CD1c-positive myeloid dendritic cell (primary cell): ENCODE data around the gene ITM2B.
A peak's percentile ranks its signal among the peaks of the same experiment; 100 is the strongest.
"Not testable (repeated sequence)": the region's sequence is repeated elsewhere in the genome, so short reads cannot be mapped to it uniquely, and the experiment has no call there.

ENCODE experiments used
- DNase-seq: peaks from one replicate; pipeline ENCODE4 v3.0.0-alpha.2; 2016; ENCODE audit errors: extremely low spot score

ITM2B gene

DNA sequence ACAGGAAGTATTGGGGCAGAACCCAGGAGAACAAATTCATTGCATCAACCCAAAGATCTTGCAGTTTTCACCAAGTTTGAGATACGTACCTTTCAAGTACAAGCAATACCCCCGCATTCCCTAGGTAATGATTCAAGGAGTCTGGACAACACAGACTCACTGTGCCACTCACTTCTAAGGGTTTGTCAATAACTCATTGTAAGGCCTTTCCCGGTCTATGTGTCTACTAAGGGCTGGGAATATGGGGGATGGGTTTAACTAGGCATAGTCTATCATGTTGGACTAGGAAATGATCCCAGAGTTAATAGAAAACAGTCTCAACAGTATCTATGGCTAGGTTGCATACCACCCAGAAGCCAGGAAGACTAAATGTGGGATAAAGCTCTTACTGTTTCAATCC is 8.3 kb upstream of the ITM2B start:
- no peak for DNase-seq

DNA sequence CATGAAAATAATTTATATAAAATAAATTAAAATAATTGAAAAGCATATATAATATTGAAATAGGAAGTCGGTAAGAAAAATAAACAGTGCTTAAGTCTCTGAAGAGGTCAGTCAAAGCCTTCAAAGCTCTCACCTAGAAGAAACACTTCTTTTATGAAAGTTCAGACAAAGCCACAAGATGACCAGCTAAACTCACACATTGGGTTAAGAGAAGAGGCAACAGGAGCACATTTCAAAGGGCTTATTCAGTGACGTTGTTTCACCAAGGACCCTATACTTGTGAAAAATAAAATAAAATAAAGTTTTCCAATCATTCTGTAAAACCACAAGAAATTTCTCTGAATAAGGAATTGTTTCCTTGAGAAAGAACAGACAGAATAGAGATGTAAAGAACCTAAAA is 2.5 kb upstream of the ITM2B start:
- no peak for DNase-seq

DNA sequence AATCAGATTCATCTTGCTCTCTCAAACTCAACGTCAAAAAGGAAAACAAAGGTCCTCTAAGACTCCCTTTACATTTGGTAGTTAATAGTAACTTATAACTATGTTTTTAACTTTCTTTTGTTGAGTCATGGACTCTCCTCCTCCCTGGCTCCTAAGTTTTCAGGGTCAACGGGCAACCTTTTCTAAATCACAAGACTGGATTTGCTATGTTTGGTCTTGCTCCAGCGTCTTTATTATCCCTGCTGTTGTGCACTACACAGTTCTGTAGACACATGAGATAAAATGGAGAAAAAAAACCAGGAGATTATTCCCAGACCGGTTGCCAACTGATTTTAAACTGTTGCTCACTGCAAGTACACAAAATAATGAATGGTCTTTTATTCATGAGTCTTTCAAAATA is 1.9 kb upstream of the ITM2B start:
- no peak for DNase-seq

DNA sequence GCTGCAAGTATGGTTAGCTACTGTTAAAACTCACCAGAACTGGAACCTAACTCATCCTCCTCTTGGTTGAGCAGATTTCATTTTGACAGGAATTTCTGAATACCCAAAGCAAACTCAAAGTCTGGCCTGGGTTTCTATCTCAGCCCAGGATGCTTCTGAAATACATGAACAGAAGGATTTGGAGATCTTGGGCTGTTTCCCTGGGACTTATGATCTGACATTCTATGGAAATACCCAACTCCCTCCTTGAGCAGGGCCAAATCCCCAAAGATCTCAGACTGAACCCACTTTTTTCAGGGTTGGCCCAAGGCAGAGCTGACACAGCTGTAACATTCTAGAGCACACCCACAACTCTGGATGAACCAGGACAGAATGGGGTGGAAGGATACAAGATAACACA is 1.1 kb upstream of the ITM2B start:
- no peak for DNase-seq

DNA sequence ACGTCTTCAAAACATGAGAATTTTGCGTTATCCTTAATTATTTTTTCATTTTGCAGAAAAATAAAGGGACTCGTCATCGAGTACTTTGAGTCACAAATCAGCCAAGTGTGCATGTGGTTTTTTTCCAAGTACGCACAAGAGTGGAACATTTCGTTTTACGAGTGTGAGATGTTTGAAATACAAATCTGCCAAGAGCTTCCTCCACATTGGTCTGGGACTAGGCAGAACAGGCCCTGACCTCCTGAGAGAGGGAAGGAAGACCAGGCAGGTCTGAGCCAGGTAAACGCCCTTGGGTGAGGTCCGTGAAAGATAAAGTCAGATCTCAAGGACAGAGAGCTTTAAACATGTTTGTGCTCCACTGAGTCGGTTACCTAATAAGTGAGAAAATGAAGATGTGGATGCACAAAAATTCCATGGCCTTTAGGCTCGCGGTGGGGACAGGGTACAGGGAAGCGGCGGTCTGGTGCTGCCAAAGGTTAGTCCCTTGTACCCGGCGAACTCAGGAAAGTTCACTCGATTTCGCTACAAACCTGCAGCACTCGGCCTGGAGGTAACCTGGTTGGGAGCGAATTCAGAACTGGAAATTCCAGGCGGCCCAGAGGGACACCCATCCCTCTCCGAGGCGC is 473 bp upstream of the ITM2B start:
- no peak for DNase-seq

DNA sequence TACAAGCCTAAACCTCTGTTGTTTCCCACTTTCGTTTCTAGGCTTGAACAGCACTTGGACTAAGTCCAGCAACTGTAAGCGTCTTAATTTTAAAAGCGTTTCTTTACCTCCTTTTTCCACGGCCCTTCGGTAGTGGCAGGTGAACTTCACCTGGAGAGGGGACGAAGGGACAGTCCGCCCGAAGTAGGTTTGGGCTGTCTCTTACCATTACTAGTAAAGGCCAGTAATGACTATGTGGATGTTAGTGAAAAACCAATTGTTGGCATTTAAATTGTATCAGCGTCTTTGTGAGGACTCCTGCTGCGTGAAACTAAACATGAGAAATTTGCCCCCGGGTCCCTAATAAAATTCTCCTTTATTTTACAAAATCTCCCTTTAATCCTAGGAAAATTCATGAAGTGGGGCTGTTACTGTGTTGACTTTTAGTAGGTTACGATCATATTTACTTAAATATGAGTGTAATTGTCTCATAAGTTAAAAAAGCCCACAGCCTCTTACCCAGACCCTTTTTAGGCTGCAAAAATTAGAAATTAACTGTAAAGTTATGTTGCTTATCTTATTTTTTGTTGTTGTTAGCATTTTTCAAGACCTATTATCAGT is 983 bp downstream of the ITM2B start:
- DNase-seq: peak; percentile 76

DNA sequence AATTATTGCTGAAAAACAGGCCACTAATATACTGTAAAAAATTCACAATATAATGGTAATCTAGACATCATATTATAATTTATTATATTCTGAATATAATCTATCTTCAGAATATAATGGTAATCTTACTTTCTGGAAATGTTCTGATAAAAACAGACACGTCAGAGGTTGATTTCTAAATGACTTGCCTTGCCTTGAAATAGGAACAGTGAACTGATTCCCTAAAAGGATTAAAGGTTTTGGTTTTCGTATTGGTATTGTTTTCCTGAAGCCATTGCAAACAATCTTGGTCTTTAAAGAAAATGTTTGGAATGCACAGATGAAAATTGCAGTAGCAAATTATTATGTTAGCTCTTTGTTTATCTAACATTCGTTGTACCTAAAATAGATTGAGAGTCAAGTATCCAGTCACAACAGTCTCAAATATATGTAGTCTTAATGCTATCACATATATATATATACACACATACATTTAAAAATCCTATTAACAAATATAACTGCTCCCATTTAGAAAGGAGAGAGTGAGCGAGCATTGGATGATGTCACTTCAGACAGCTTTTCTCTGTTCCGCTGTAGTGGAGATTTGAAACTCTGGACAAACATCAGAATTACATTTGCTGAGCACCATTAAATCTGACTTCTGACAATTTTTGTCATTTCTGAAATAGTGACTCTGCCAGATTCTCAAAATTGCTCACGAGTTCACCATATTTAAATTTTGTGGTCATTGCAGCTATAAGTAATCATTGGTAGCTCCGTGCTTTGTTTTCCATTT is 1.7 kb downstream of the ITM2B start:
- DNase-seq: peak; percentile 69

DNA sequence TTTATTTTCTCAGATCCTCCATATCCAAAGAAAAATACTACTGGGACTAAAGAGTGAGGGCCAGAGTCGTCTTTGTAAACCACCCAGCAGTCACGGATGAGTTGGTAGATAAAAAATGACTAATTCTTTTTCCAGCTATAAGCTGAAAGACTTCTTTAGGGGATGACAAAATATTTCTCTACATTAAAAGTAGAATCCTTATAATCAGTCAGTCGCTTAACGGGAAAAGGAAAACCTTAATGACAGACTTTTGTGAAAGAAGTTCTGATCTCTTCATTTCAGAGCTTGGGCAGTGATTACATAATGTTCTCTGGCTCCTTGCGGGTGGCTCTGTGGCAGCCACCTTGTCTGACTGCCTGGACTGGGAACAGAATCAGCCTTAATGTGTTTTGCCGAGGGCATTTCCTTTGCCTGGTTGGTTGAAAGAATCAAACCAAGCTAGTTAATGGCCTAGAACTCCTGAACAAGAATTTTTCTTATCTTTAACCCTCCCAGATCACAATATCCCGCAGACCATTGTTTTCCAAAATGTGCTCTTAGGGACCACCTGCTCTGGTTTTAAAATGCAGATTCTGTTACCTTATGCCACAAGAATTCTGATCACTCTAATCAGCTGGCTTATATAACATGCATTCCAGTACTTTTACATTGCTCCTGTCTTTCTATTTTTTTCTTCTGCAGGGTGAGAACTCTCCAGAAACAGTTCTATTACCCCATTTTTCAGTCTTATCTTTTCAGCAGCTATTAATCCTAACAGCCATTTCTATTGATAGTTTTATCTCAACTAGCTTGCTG is 2.5 kb downstream of the ITM2B start:
- peak; percentile 33 for DNase-seq

DNA sequence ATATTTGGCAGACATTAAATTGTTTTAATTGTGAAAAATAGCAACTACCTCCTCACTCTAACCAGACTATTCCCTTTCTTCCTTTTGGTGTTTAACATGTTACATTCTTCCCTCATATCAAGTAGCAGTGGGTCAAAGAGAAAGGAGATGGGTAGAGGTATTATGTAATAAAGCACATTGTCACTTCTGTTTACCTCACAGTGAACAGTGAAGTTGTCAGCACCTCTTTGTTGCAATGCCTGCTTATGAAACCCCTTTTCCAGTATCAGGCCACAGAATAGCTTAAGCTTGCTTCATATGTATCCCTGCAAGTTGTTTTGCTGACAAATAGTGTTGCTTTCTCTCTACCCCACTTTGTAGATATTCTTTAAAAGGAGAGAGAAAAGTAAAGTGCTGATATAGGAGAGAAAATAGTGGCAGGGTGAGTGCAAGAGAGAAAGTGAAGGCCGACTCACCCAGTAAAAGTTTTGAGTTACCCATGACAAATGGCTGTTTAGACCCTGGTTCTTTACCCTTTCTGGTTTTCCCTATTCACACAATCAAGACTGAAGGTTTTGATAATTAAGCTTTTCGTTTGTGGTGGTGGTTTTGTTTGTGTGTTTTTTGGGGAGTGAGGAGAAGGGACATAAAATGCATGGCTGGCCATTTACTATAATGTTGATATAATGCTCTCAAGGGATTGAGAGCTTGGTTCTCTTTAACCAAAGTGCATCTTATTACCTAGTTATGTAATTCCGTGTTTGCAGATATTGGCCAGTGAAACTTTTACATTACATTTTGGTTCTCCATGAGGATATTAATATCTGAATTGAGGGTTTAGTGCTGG is 3.7 kb downstream of the ITM2B start:
- peak; percentile 58 for DNase-seq

DNA sequence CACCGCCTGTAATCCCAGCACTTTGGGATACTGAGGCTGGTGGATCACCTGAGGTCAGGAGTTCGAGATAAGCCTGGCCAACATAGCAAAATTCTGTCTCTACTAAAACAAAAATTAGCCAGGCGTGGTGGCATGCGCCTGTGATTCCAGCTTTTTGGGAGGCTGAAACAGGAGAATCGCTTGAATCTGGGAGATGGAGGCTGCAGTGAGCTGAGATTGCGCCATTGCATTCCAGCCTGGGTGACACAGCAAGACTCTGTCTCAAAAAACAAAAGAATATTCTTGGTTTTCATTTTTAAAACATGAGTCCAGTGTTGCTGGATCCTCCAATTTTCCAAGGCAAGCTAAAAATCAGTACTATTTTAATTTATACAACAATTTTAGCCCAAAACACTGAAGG is 6.4 kb downstream of the ITM2B start:
- not testable (repeated sequence) for DNase-seq

DNA sequence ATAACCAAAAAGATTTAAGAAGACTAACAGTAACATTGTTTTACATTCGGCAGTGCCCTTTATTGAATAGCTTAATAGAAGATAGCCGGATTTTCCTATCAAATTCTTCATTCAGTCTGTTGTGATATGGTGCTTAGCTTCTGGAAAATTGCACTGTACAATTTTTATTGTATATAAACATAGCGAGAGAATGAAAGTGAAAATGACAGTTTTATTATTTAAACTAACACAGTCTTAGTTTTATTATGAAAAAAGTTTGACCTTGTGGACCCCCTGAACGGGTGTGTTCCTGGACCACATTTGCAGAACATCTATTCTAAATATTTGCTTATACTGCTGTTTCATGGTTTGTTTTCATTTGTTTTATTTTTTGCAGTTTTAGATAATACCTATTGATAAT is 8.6 kb downstream of the ITM2B start:
- DNase-seq: no peak

DNA sequence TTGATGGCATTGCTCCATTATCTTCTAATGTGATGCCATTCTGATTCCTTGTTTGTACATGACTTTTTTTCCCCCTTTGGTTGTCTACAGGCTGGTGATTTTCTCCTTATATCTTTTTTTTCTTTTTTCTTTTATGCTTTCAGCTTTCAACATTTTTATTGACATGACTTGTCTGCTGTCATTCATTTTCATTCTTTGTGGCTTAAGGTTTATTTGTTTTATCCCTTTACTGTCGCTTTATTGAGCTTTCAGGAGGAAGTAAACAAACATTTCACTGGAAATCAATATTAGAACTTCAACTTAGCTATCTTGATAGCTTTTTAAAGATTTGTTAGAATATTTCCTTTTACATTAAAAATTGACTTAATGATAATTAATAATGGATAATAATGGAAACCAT is 9.7 kb downstream of the ITM2B start:
- no peak for DNase-seq

DNA sequence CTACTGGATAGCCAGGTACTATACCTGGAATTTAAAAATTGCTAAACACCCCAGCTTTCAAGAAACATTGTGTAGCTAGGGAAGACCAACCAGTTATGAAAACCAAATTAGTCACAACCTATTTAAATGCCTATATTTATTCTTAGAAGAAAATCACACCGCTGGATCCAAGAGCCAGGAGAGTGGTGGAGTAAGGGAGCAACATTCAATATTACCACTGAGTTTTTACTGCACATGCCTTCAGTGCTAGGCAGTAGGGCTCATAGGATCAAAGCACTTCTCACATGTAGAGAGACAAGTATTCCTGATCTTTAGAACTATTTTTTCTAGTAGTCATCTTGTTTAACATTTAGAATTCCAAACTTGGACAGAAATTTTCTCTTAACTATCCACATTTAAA is 11.2 kb downstream of the ITM2B start:
- DNase-seq: no peak

DNA sequence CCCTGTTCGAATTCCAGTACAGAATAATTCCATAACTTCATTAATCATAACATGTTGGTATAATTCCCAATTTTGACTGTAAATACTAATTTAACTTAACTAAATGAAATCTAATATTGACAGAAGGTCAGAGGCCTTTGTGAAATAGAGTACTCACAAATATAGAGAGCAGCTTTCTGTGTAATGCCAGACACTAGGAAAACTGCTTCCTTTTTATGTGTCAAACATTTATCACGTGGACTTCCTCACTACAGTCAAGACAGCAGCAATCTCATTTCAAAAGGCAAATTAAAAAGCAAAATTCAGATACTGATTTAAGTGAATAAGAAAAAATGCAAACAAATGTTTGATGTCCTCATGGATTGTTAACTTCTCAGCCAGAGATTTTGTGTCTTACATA is 13.1 kb downstream of the ITM2B start:
- DNase-seq: peak; percentile 52

DNA sequence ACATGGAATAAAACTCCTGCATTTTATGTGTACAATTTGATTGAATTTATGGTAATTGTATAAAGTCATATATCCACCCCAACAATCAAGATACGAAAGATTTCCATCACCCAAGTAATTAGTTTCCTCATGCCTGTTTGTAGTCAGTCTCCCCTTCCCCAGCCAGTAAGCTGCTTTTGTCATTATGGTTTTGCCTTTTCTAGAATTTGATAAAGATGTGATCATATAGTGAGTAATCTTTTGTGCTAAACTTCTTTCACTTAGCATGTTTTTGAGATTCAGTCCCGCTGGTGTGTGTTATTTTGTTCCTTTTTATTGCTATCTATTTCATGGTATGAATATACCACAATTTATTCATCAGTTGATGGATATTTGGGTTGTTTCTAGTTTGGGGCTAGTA is 16.0 kb downstream of the ITM2B start:
- DNase-seq: no peak

DNA sequence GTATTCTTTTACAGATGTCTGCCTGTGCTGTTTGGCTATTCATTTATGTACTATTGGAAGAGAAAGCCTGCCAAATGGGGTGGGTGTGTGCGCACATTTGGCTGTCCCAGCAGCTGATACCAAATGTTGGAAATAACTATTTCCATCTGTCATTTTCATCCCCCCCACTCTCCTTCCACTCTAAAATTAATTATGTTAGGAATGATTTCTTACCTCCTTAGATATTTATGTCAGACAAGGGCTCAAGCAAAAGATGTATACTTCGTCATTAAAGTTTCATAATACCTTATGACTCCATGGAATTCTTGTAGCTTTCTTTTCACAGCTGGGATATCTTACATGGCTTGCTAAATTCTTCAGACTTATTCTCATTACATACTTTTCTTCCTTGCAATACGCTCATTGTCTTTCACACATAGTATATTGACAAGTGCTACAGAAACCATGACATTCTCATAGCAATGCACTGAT is 18.6 kb downstream of the ITM2B start:
- DNase-seq: no peak

DNA sequence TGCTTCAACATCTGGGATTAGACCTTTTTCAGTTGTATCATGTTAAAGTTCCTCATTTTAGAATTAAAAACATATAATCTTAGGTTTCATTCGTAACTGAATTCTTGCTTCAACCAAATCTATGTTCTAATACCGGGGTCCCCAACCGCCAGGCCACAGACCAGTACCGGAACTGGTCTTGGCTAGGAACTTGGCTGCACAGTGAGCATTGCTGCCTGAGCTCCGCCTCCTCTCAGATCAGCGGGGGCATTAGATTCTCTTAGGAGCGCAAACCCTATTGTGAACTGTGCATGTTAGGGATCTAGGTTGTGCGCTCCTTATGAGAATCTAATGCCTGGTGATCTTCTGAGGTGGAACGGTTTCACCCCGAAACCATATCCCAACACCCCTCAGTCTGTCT is 19.2 kb downstream of the ITM2B start:
- no peak for DNase-seq

DNA sequence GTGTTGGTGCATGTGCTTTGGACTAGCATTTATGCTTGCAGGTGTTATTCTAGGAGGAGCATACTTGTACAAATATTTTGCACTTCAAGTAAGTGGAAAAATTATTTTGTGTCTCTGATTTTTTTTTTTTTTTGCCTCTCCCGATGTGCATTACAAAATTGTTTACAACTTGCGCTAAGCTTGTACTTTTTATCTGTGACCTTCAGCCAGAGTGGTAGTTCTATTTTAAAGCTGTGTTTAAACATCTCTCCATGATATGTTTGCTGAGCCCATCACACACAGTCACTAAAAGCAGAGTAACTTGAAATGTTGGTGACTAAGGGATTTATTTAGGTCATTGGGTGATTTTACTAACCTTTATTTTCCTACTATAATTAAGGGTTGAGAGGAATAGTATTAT is 20.8 kb downstream of the ITM2B start:
- DNase-seq: no peak

DNA sequence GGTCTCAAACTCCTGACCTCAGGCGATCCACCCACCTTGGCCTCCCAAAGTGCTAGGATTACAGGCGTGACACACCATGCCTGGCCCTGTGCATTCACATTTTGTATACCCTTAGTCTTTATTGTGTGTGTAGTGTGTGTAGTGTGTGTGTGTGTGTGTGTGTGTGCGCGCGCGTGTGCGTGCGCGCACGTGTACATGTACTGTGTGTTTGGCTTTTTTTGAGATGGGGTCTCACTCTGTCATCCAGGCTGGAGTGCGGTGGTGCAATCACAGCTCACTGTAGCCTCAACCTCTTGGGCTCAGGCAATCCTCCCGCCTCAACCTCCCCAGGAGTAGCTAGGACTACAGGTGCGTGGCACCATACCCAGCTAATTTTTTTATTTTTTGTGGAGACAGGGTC is 22.1 kb downstream of the ITM2B start:
- DNase-seq: no peak

DNA sequence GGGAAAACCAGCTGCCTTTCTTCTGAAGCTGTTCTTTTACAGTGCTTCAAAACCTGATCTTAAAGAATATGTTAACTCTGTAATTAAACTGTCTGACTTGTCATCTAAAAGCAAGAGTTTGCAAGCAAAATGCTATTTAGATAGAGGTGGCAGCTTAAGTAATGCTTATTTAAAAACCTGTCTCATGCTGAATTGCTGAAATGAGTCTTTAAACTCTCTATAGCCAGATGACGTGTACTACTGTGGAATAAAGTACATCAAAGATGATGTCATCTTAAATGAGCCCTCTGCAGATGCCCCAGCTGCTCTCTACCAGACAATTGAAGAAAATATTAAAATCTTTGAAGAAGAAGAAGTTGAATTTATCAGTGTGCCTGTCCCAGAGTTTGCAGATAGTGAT is 22.9 kb downstream of the ITM2B start:
- DNase-seq: no peak

DNA sequence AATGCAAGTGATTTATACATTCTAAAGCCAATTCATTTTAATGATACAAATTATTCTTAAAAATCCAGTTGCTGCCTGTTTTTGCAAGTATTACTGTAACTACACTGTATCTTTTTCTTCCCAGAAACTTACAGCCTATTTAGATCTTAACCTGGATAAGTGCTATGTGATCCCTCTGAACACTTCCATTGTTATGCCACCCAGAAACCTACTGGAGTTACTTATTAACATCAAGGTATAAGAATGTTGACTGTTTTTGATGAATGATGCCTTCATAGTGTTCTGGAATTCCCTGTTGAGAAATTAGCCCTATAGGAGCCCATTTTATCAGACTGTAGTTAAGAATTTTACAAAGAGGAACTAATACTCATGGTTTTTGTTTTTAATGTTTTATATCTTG is 25.0 kb downstream of the ITM2B start:
- no peak for DNase-seq

DNA sequence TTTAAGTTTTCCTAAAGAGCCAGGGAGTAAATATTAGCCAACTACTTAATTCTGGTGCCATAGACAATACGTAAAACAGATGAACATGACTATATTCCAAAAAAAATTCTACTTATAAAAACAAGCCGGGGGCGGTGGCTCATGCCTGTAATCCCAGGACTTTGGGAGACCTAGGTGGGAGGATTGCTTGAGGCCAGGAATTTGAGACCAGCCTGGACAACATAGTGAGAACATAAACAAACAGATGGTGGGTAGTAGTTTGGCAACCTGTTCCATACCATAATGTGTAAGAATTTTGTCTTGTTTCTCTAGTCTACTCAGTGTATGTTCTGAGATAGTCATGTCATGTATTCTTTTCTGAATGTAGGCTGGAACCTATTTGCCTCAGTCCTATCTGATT is 25.4 kb downstream of the ITM2B start:
- no peak for DNase-seq
